ENCODE data around the gene CNGA1. TPM values are rescaled to one million over a fixed set of nuclear protein-coding genes. Genes with fewer than 3 reads are reported as not detected.

CNGA1 gene
- total RNA-seq, 1 experiment from 2014 or later: 1.0 TPM

- WGBS (ENCODE audit: extremely low coverage, insufficient read length, low lambda C conversion rate): no CpG with 5 or more reads among the region's 4 CpGs
These were observed 1.3 kb downstream of the CNGA1 start for GRCh38 chr4:48015216-48015615.

More at GRCh38 chr4:48015216-48015615, 1.3 kb downstream of the CNGA1 start:
- H2BK12ac ChIP-seq (ENCODE audit: insufficient read length, low read depth, low read length): no peak overlapping the region
- H3K56ac ChIP-seq (ENCODE audit: insufficient read length, low read depth, low read length): no peak overlapping the region
- no peak overlapping the region for H2BK120ac ChIP-seq (ENCODE audit: low read depth, low read length, poor library complexity, severe bottlenecking)
- H3K27me3 ChIP-seq (ENCODE audit: insufficient read depth, low read length): no peaks in the 10 kb centered on the region
- no peak overlapping the region for H3K9ac ChIP-seq (ENCODE audit: extremely low read depth, insufficient read length, low read length)
- H3K23ac ChIP-seq (ENCODE audit: insufficient read length, low read depth, low read length): no peak overlapping the region
- peaks cover 15% of the 10 kb centered on the region for H3K27me3 Mint-ChIP-seq (ENCODE audit: low read depth)
- H2BK15ac ChIP-seq (ENCODE audit: low read depth, low read length): no peak overlapping the region
- H3K4me1 Mint-ChIP-seq: peaks cover 56 to 63% of the 10 kb centered on the region in 2 experiments
- H4K8ac ChIP-seq (replicated peaks; ENCODE audit: insufficient read length, low read depth, low read length): no peak overlapping the region
- no peak overlapping the region for H3K18ac ChIP-seq (ENCODE audit: insufficient read length, low read depth, low read length)
- no peak overlapping the region for H3K14ac ChIP-seq (ENCODE audit: insufficient read depth, low read length)
- H3K9me3 Mint-ChIP-seq: peaks cover 18 to 19% of the 10 kb centered on the region in 2 experiments
- no peak overlapping the region for H2BK5ac ChIP-seq (ENCODE audit: insufficient read length, low read length)
- no peak for DNase-seq
- H3K23me2 ChIP-seq (ENCODE audit: insufficient read length, low read depth, low read length, poor library complexity, severe bottlenecking): peaks cover 9% of the 10 kb centered on the region
- H4K5ac ChIP-seq (ENCODE audit: insufficient read length, low read depth, low read length): no peak overlapping the region
- H3K4me2 ChIP-seq (ENCODE audit: insufficient read depth, insufficient read length, low read length): peak overlapping the region; percentile 94
- no peak overlapping the region for H3T11ph ChIP-seq (ENCODE audit: low read length)
- no peak overlapping the region for H2BK20ac ChIP-seq (ENCODE audit: low read depth, low read length, poor library complexity, severe bottlenecking)
- no peak overlapping the region for H3K4ac ChIP-seq (ENCODE audit: low read depth, low read length)
- no peak overlapping the region for H2AK5ac ChIP-seq (ENCODE audit: insufficient read length, low read length)
- peak overlapping the region in 1 of 2 experiments; percentile 90; a peak in 1 of 5 replicates for H3K4me3 Mint-ChIP-seq
- no peak overlapping the region for H3K27ac Mint-ChIP-seq
- no peaks in the 10 kb centered on the region for H4K20me1 ChIP-seq (ENCODE audit: control insufficient read depth, insufficient read depth, insufficient read length)
- no peaks in the 10 kb centered on the region for H3K9me3 ChIP-seq (ENCODE audit: control insufficient read depth, low read depth, low read length)
- no peak overlapping the region for H3K27ac ChIP-seq (ENCODE audit: insufficient read length, low read depth, low read length)
- no peaks in the 10 kb centered on the region for H3K4me1 ChIP-seq (ENCODE audit: insufficient read depth, low read length)
- H3K79me2 ChIP-seq (ENCODE audit: insufficient read depth, low read length): no peaks in the 10 kb centered on the region
- no peaks in the 10 kb centered on the region for H3K79me1 ChIP-seq (ENCODE audit: insufficient read depth, low read depth, low read length, poor library complexity, severe bottlenecking)
- TF ChIP-seq CTCF (conservative IDR thresholded peaks at IDR 0.05): no peak
- peaks cover 10 to 31% (median 17%) of the 10 kb centered on the region in 3 experiments for H3K36me3 Mint-ChIP-seq (ENCODE audit: insufficient read depth in 1 of 3, low read depth in 3 of 3)
- no peak overlapping the region for H4K91ac ChIP-seq (ENCODE audit: insufficient read length, low read depth, low read length)
- no peak overlapping the region for H2AFZ ChIP-seq (ENCODE audit: low read length)
